SK-N-MC (cell line): Measurements from ENCODE around the gene GRAMD1B.

Experiments used
- EZH2 ChIP-seq: fragments of 200-600 bp; sonication (generic); IDR thresholded peaks from one replicate; pipeline ENCODE4 v1.6.1; 2017; ENCODE audit warnings: antibody characterized with exemption
- POLR2AphosphoS5 ChIP-seq: IDR thresholded peaks from 2 replicates; pipeline ENCODE4 v1.6.1; 2012; ENCODE audit warnings: mild to moderate bottlenecking, low read depth, low read length, borderline replicate concordance

- TF ChIP-seq EZH2 (no peak), POLR2AphosphoS5 (no peak)
These were observed 164.9 kb downstream of the GRAMD1B start for GRCh38 chr11:123594921-123595320.
